ENCODE results near the gene SLC6A1. TPM values are rescaled to one million over a fixed set of nuclear protein-coding genes. Genes with fewer than 3 reads are reported as not detected.

Gene SLC6A1
- total and polyA plus RNA-seq, 2 of the 4 experiments (the other 2 are of a cell fraction): 0.02 TPM; not detected in 1

GRCh38 chr3:11035757-11036505 is 43.4 kb downstream of the SLC6A1 start:
- H4K20me1 ChIP-seq (ENCODE audit: insufficient read depth, low read length): no peaks in the 10 kb centered on the region
- no peak overlapping the region for H2BK20ac ChIP-seq (ENCODE audit: low read depth, low read length)
- no peak for DNase-seq
- H2AFZ ChIP-seq (replicated peaks; ENCODE audit: low read length, poor library complexity): no peak overlapping the region
- H2BK5ac ChIP-seq (ENCODE audit: low read depth, low read length, poor library complexity, severe bottlenecking): no peak overlapping the region
- no peak overlapping the region for H2BK15ac ChIP-seq (ENCODE audit: low read depth, low read length)
- H3K23ac ChIP-seq (ENCODE audit: low read depth, low read length): no peak overlapping the region
- TF ChIP-seq ELK1 (IDR thresholded peaks at IDR 0.05; ENCODE audit: borderline replicate concordance, low read depth, low read length) (no peak), BHLHE40 (IDR thresholded peaks at IDR 0.05; ENCODE audit: low read depth, low read length) (no peak), CTCF (conservative IDR thresholded peaks at IDR 0.05; ENCODE audit: low read depth, low read length) (no peak), MAFK (IDR thresholded peaks at IDR 0.05; ENCODE audit: low read depth, low read length) (no peak), FOS (IDR thresholded peaks at IDR 0.05; ENCODE audit: low read depth, low read length) (no peak)
- H3K14ac ChIP-seq (replicated peaks; ENCODE audit: low read depth, low read length): no peak overlapping the region
- BruUV-seq (replicated peaks): no TSS peak
- H3K56ac ChIP-seq (ENCODE audit: extremely low read depth, insufficient read depth, low read length): no peak overlapping the region
- in situ Hi-C loops (cut with MboI; ENCODE audit: low sequenced_read_pairs): no loop called here
- H3K4me2 ChIP-seq (ENCODE audit: low read depth, low read length): no peak overlapping the region
- no peak overlapping the region for H4K91ac ChIP-seq (ENCODE audit: insufficient read depth, low read depth, low read length)
- H3K27ac ChIP-seq (ENCODE audit: insufficient read depth, low read length): no peak overlapping the region
- H3K4ac ChIP-seq (ENCODE audit: low read depth, low read length): no peak overlapping the region
- H3K4me3 ChIP-seq (ENCODE audit: insufficient read depth, low read depth, low read length): no peak overlapping the region
- H3K4me1 ChIP-seq (ENCODE audit: control insufficient read depth, insufficient read depth, low read length): no peaks in the 10 kb centered on the region
- no peak for ATAC-seq (ENCODE audit: low read depth)
- H2AK5ac ChIP-seq (ENCODE audit: low read depth, low read length): no peak overlapping the region
- no peak overlapping the region for H4K8ac ChIP-seq (ENCODE audit: low read depth in 2 of 2, low read length in 2 of 2)
- peaks cover 30% of the 10 kb centered on the region for H3K27me3 ChIP-seq (ENCODE audit: control insufficient read depth, insufficient read depth, low read length)
- H3K9ac ChIP-seq (ENCODE audit: low read depth, low read length): no peak overlapping the region
- H3K18ac ChIP-seq (ENCODE audit: low read depth, low read length): no peak overlapping the region
- dilution Hi-C loops (cut with HindIII; ENCODE audit: low sequenced_read_pairs, unreplicated experiment): no loop called here
- intact Hi-C loops (cut with micrococcal nuclease): no loop called here
- H2BK120ac ChIP-seq (ENCODE audit: low read depth, low read length): no peak overlapping the region
- H3K36me3 ChIP-seq (ENCODE audit: control insufficient read depth, insufficient read depth, low read length): no peaks in the 10 kb centered on the region
- ChIA-PET CTCF (no interaction called here), POLR2A (ENCODE audit: unreplicated experiment) (no interaction called here)
- no peaks in the 10 kb centered on the region for H3K9me3 ChIP-seq (ENCODE audit: control insufficient read depth, insufficient read depth, low read length)
- no peaks in the 10 kb centered on the region for H3K79me1 ChIP-seq (ENCODE audit: low read depth in 1 of 2, low read length in 2 of 2)
- no peak overlapping the region for H4K5ac ChIP-seq (ENCODE audit: low read depth, low read length)
- H3K9me1 ChIP-seq (ENCODE audit: insufficient read depth, low read length): no peaks in the 10 kb centered on the region
- H2AK9ac ChIP-seq (replicated peaks; ENCODE audit: low read depth, low read length, poor library complexity): no peak overlapping the region
- WGBS, 2 experiments (ENCODE audit: extremely low coverage in 2 of 2, insufficient read length in 1 of 2): 66% methylated on average over 16 of the region's 19 CpGs; no CpG with 5 or more reads in 1 of the 2 experiments

Data from IMR-90 (cell line).